Osteoblast (primary cell): Measurements from ENCODE around the gene TRAK1. TPM values are rescaled to one million over a fixed set of nuclear protein-coding genes. Genes with fewer than 3 reads are reported as not detected.
A peak's percentile ranks its signal among the peaks of the same experiment; 100 is the strongest.

Source experiments
- DNase-seq: peaks from one replicate; pipeline ENCODE4 v3.0.0; 2011; ENCODE audit warnings: low spot score, mixed read lengths; ENCODE audit not compliant: insufficient read length; ENCODE audit errors: missing footprints
- H2AFZ ChIP-seq: 2 replicates; pipeline ENCODE4 v1.6.0; 2011; ENCODE audit warnings: mild to moderate bottlenecking, low read length
- H3K27ac ChIP-seq: 2 replicates; pipeline ENCODE4 v1.5.1; 2011; ENCODE audit warnings: mild to moderate bottlenecking, low read depth, low read length, moderate library complexity
- H3K27me3 ChIP-seq: 2 replicates; pipeline ENCODE4 v1.6.0; 2012; ENCODE audit warnings: mild to moderate bottlenecking, control low read depth, inconsistent platforms, low read length, moderate library complexity; ENCODE audit not compliant: insufficient read depth
- H3K36me3 ChIP-seq: 2 replicates; pipeline ENCODE4 v1.5.1; 2011; ENCODE audit warnings: mild to moderate bottlenecking, low read length, control low read depth, moderate library complexity; ENCODE audit not compliant: insufficient read depth
- H3K4me1 ChIP-seq: 2 replicates; pipeline ENCODE4 v1.5.1; 2011; ENCODE audit warnings: mild to moderate bottlenecking, low read length, control low read depth, moderate library complexity; ENCODE audit not compliant: insufficient read depth
- H3K4me2 ChIP-seq: 2 replicates; pipeline ENCODE4 v1.6.0; 2011; ENCODE audit warnings: mild to moderate bottlenecking, low read length; ENCODE audit not compliant: insufficient read depth
- H3K4me3 ChIP-seq: fragments of 200-600 bp; sonication (generic); 3 replicates; pipeline ENCODE4 v1.5.1; 2012; ENCODE audit warnings: mild to moderate bottlenecking, low read length, inconsistent platforms; ENCODE audit not compliant: insufficient read depth
- H3K79me2 ChIP-seq: 2 replicates; pipeline ENCODE4 v1.6.0; 2012; ENCODE audit warnings: mild to moderate bottlenecking, low read length, control low read depth, inconsistent platforms; ENCODE audit not compliant: insufficient read depth
- H3K9me3 ChIP-seq: 2 replicates; pipeline ENCODE4 v1.5.1; 2011; ENCODE audit warnings: low read depth, low read length, control low read depth
- H4K20me1 ChIP-seq: 2 replicates; pipeline ENCODE4 v1.6.0; 2012; ENCODE audit warnings: mild to moderate bottlenecking, low read length, control low read depth; ENCODE audit not compliant: insufficient read depth
- CTCF ChIP-seq: IDR thresholded peaks from 2 replicates; pipeline ENCODE4 v1.5.1; 2011; ENCODE audit warnings: mild to moderate bottlenecking, low read depth, low read length, moderate library complexity; ENCODE audit errors: extremely low read depth
- total RNA-seq: library from RNA; depleted of rRNA; stranded (reverse); fragments of >200 nt; gene quantifications from 2 replicates; pipeline ENCODE4 v1.2.3, GENCODE V29; 2012

Gene TRAK1
- total RNA-seq, 1 donor, result 60.4 TPM

GRCh38 chr3:42070524-42070923 lies 20.6 kb upstream of the TRAK1 start:
- Histone ChIP-seq H3K4me1 (peaks cover 50% of the 10 kb centered on the region), H3K4me2 (no peak overlapping the region), H4K20me1 (no peaks in the 10 kb centered on the region), H3K9me3 (no peaks in the 10 kb centered on the region), H2AFZ (no peak overlapping the region), H3K27ac (peak overlapping the region; percentile 47), H3K79me2 (peaks cover 83% of the 10 kb centered on the region), H3K36me3 (no peaks in the 10 kb centered on the region), H3K4me3 (no peak overlapping the region), H3K27me3 (no peaks in the 10 kb centered on the region)
- no peak for DNase-seq
- no peak for TF ChIP-seq CTCF

GRCh38 chr3:42071904-42072812 lies 19.0 kb upstream of the TRAK1 start:
- no peak for TF ChIP-seq CTCF
- Histone ChIP-seq H3K27me3 (no peaks in the 10 kb centered on the region), H3K36me3 (no peaks in the 10 kb centered on the region), H3K4me1 (peaks cover 37% of the 10 kb centered on the region), H4K20me1 (no peaks in the 10 kb centered on the region), H3K79me2 (peaks cover 82% of the 10 kb centered on the region), H3K9me3 (no peaks in the 10 kb centered on the region), H3K4me2 (peak overlapping the region; percentile 80), H2AFZ (peak overlapping the region; percentile 10), H3K27ac (peak overlapping the region; percentile 47), H3K4me3 (peak overlapping the region; percentile 13)
- DNase-seq, result no peak

DNA sequence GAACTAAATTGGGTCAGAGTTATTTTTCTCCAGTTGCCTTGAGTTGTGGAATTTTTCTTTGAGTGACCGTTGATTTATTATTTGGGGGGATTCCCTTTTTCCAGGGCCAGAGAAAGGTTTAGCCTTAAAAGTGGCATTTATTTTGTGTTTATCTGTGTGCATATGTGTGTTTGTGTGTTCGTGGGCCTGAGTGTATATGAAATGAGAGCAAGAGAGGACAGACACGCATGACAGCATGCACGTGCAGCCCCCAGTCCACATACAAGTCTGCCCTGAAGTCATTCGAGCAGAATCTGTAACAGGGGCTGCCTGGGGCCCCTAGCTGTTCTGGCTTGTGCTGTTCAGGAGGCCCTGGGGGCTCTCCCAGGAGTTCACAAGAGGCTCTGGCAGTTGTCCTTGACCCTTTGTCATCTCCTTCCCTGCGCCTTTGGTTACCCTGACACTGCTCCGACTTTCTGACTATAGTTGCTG lies 18.3 kb upstream of the TRAK1 start:
- no peaks in the 10 kb centered on the region for H3K9me3 ChIP-seq
- H3K4me3 ChIP-seq, result peak overlapping the region; percentile 13
- H4K20me1 ChIP-seq, result no peaks in the 10 kb centered on the region
- no peaks in the 10 kb centered on the region for H3K27me3 ChIP-seq
- no peak for TF ChIP-seq CTCF
- peaks cover 30% of the 10 kb centered on the region for H3K4me1 ChIP-seq
- H3K36me3 ChIP-seq, result no peaks in the 10 kb centered on the region
- H2AFZ ChIP-seq, result no peak overlapping the region
- H3K4me2 ChIP-seq, result peak overlapping the region; percentile 80
- H3K27ac ChIP-seq, result peak overlapping the region; percentile 47
- peaks cover 84% of the 10 kb centered on the region for H3K79me2 ChIP-seq
- no peak for DNase-seq

- no peak overlapping the region for H3K4me2 ChIP-seq
- no peaks in the 10 kb centered on the region for H3K9me3 ChIP-seq
- TF ChIP-seq CTCF, result no peak
- peaks cover 40% of the 10 kb centered on the region for H3K4me1 ChIP-seq
- peaks cover 92% of the 10 kb centered on the region for H3K79me2 ChIP-seq
- no peak for DNase-seq
- no peak overlapping the region for H2AFZ ChIP-seq
- H3K4me3 ChIP-seq, result no peak overlapping the region
- peaks cover 3% of the 10 kb centered on the region for H4K20me1 ChIP-seq
- H3K36me3 ChIP-seq, result no peaks in the 10 kb centered on the region
- H3K27ac ChIP-seq, result no peak overlapping the region
- no peaks in the 10 kb centered on the region for H3K27me3 ChIP-seq
These were observed 13.4 kb upstream of the TRAK1 start for GRCh38 chr3:42077785-42078184.
